Activated T-helper 9 cell treated with anti-CD3 and anti-CD28 coated beads, Interleukin-2, amount 50 U/mL, for 16 hours (primary cell): ENCODE results near the gene CAV1.

Experiments
- DNase-seq: peaks from one replicate; pipeline ENCODE4 v3.0.0-alpha.2; 2020; ENCODE audit warnings: low read depth

The CAV1 gene

GRCh38 chr7:116560021-116560970 lies 35.5 kb downstream of the CAV1 start:
- DNase-seq, result no peak

- no peak for DNase-seq
Measured at GRCh38 chr7:116561697-116562483, 37.1 kb downstream of the CAV1 start.

- no peak for DNase-seq
Measured at GRCh38 chr7:116562529-116563121, 37.8 kb downstream of the CAV1 start.

- DNase-seq, result no peak
Measured at GRCh38 chr7:116565981-116566380, 41.1 kb downstream of the CAV1 start.

GRCh38 chr7:116566666-116567065 lies 41.8 kb downstream of the CAV1 start:
- no peak for DNase-seq

- DNase-seq, result no peak
Measured at GRCh38 chr7:116569737-116570136, 44.9 kb downstream of the CAV1 start.

GRCh38 chr7:116570306-116570705 lies 45.5 kb downstream of the CAV1 start:
- no peak for DNase-seq

- DNase-seq, result no peak
Measured at GRCh38 chr7:116571037-116571436, 46.2 kb downstream of the CAV1 start.

- no peak for DNase-seq
Measured at GRCh38 chr7:116571552-116571951, 46.7 kb downstream of the CAV1 start.

- no peak for DNase-seq
Measured at GRCh38 chr7:116572036-116572435, 47.2 kb downstream of the CAV1 start.

- DNase-seq, result no peak
Measured at GRCh38 chr7:116573541-116573940, 48.7 kb downstream of the CAV1 start.

- no peak for DNase-seq
Measured at GRCh38 chr7:116574025-116574822, 49.4 kb downstream of the CAV1 start.

GRCh38 chr7:116575853-116576252 lies 51.0 kb downstream of the CAV1 start:
- no peak for DNase-seq

GRCh38 chr7:116576350-116577319 lies 51.8 kb downstream of the CAV1 start:
- no peak for DNase-seq

GRCh38 chr7:116577320-116577871 lies 52.6 kb downstream of the CAV1 start:
- DNase-seq, result no peak

GRCh38 chr7:116578526-116578925 lies 53.7 kb downstream of the CAV1 start:
- DNase-seq, result no peak

- DNase-seq, result no peak
Measured at GRCh38 chr7:116579322-116579721, 54.5 kb downstream of the CAV1 start.

GRCh38 chr7:116579835-116580234 lies 55.0 kb downstream of the CAV1 start:
- DNase-seq, result no peak

GRCh38 chr7:116582164-116582732 lies 57.4 kb downstream of the CAV1 start:
- no peak for DNase-seq
